DND-41 (cell line): ENCODE data around the gene RPTN.

Experiments
- ATAC-seq: fragments of 200-7000 bp; cut with Tn5 transposase; 3 replicates; pipeline ENCODE4 v1.9.1; 2021; ENCODE audit warnings: low read depth; ENCODE audit not compliant: insufficient read depth
- DNase-seq: peaks from one replicate; pipeline ENCODE4 v3.0.0-alpha.2; 2020
- H2AFZ ChIP-seq: 2 replicates; pipeline ENCODE4 v1.6.0; 2012; ENCODE audit warnings: low read depth, low read length
- H3K27ac ChIP-seq: 2 replicates; pipeline ENCODE4 v1.5.1; 2012; ENCODE audit warnings: low read length, inconsistent platforms
- H3K27me3 ChIP-seq: fragments of 200-600 bp; sonication (generic); 2 replicates; pipeline ENCODE4 v1.6.0; 2012; ENCODE audit warnings: low read length, mild to moderate bottlenecking, inconsistent platforms; ENCODE audit not compliant: insufficient read depth, poor library complexity
- H3K36me3 ChIP-seq: 2 replicates; pipeline ENCODE4 v1.5.1; 2012; ENCODE audit warnings: low read length, inconsistent platforms; ENCODE audit not compliant: insufficient read depth
- H3K4me1 ChIP-seq: 2 replicates; pipeline ENCODE4 v1.5.1; 2012; ENCODE audit warnings: mild to moderate bottlenecking, low read length; ENCODE audit not compliant: insufficient read depth
- H3K4me2 ChIP-seq: 2 replicates; pipeline ENCODE4 v1.6.0; 2012; ENCODE audit warnings: mild to moderate bottlenecking, moderate library complexity, low read length, inconsistent platforms; ENCODE audit not compliant: insufficient read depth
- H3K4me3 ChIP-seq, 2 experiments: fragments of 200-600 bp in 1 of 2; shearing (Covaris generic) in 1 of 2; 2 replicates each; pipeline ENCODE4 v1.5.1; 2012 to 2016; ENCODE audit warnings: inconsistent platforms in 2 of 2, low read length in 2 of 2, mild to moderate bottlenecking in 2 of 2, low read depth in 1 of 2, moderate library complexity in 1 of 2
- H3K79me2 ChIP-seq: 2 replicates; pipeline ENCODE4 v1.6.0; 2012; ENCODE audit warnings: low read length, inconsistent platforms; ENCODE audit not compliant: insufficient read depth
- H3K9ac ChIP-seq: 2 replicates; pipeline ENCODE4 v1.6.0; 2012; ENCODE audit warnings: low read depth, mild to moderate bottlenecking, inconsistent platforms, low read length, moderate library complexity
- H3K9me3 ChIP-seq: 2 replicates; pipeline ENCODE4 v1.5.1; 2012; ENCODE audit warnings: low read length, moderate library complexity, mild to moderate bottlenecking, inconsistent platforms; ENCODE audit not compliant: insufficient read depth, severe bottlenecking
- H4K20me1 ChIP-seq: 2 replicates; pipeline ENCODE4 v1.6.0; 2012; ENCODE audit warnings: low read length; ENCODE audit not compliant: insufficient read depth
- EZH2 ChIP-seq: IDR thresholded peaks from 3 replicates; pipeline ENCODE4 v1.6.1; 2012; ENCODE audit warnings: borderline replicate concordance, low read depth, mild to moderate bottlenecking, moderate library complexity, low read length, inconsistent platforms; ENCODE audit not compliant: severe bottlenecking
- TF ChIP-seq, protein P1 (sequence below): IDR thresholded peaks from 2 replicates; pipeline ENCODE4 v1.5.1; 2012; ENCODE audit warnings: borderline replicate concordance, low read length, moderate library complexity, mild to moderate bottlenecking; ENCODE audit not compliant: poor library complexity, severe bottlenecking; ENCODE audit errors: extremely low read depth

RPTN gene

DNA sequence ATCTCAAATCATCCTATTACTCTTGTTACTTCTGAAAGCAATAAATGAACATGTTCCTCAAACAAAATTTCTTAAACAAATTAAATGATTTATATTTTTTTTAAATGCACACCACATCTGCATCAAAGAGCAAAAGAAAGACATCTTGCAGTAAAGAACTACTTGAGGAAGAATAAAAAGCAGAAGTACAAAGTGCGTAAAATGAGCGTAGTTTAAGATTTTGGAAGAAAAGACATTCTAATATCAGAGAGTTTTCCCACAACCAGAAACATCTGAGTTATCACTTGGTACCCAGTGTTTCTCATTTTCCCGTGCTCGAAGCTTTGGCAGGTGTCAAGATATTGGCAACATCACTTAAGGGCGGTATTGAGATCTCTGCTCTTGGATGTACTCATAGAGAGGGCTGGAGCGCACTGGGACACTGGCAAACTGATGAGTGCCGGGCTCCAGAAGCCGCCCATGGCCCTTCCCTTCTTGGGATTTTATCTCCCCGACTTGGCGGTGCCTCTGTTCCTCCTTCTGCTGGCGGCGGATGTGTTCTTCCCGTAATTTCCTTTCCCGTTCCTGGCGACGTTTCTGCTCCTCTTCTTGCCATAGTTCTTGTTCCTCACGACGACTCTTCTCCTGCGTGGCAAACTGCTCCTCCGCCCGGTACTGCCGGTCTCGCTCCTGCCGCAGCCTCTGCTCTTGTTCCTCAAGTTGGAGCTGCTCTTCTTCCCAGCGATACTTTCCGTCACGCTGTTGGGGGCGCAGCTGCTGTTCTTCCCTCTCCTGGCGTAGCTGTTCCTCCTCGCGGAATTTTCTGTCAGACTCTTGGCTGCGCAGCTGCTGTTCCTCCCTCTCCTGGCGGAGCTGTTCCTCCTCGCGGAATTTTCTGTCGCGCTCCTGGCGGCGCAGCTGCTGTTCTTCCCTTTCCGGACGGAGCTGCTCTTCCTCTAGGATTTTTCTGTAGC, 51.7 kb downstream of the RPTN start:
- Histone ChIP-seq H4K20me1 (no peaks in the 10 kb centered on the region), H3K9ac (no peak overlapping the region), H3K27ac (no peak overlapping the region), H3K4me3 (no peak overlapping the region), H3K79me2 (no peaks in the 10 kb centered on the region), H3K4me1 (no peaks in the 10 kb centered on the region), H3K27me3 (no peaks in the 10 kb centered on the region), H3K4me2 (no peak overlapping the region), H3K9me3 (peaks cover 10% of the 10 kb centered on the region), H3K36me3 (no peaks in the 10 kb centered on the region), H2AFZ (no peak overlapping the region)
- TF ChIP-seq EZH2 = no peak
- TF ChIP-seq, protein P1, sequence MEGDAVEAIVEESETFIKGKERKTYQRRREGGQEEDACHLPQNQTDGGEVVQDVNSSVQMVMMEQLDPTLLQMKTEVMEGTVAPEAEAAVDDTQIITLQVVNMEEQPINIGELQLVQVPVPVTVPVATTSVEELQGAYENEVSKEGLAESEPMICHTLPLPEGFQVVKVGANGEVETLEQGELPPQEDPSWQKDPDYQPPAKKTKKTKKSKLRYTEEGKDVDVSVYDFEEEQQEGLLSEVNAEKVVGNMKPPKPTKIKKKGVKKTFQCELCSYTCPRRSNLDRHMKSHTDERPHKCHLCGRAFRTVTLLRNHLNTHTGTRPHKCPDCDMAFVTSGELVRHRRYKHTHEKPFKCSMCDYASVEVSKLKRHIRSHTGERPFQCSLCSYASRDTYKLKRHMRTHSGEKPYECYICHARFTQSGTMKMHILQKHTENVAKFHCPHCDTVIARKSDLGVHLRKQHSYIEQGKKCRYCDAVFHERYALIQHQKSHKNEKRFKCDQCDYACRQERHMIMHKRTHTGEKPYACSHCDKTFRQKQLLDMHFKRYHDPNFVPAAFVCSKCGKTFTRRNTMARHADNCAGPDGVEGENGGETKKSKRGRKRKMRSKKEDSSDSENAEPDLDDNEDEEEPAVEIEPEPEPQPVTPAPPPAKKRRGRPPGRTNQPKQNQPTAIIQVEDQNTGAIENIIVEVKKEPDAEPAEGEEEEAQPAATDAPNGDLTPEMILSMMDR = no peak
- DNase-seq = no peak
- no peak for ATAC-seq

DNA sequence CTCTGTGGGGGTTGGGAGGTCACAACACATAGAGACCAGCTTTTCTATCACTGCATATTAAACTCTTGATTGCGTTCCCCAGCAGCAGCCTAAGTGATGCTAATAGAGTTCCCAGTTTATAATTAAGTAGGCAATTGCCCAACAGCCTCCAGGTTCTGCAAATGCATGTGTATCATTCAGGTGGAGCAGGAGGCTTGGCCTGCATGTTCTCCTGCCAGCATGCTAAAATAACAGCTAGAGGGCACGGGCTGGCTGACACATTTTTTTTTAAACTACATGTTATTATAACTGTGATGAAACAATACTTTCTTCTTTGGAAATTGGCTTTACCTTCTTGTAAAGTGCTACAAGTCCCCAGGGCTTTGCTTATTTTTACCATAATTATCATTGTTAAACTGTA, 54.2 kb downstream of the RPTN start:
- DNase-seq (no peak), ATAC-seq (no peak)
- Histone ChIP-seq H3K9me3 (no peaks in the 10 kb centered on the region), H3K9ac (no peak overlapping the region), H4K20me1 (no peaks in the 10 kb centered on the region), H3K4me1 (no peaks in the 10 kb centered on the region), H2AFZ (no peak overlapping the region), H3K4me3 (no peak overlapping the region), H3K27ac (no peak overlapping the region), H3K79me2 (no peaks in the 10 kb centered on the region), H3K36me3 (no peaks in the 10 kb centered on the region), H3K4me2 (no peak overlapping the region), H3K27me3 (no peaks in the 10 kb centered on the region)
- TF ChIP-seq, protein P1 = no peak
- no peak for TF ChIP-seq EZH2
